Measurements from ENCODE around the gene BDP1. TPM values are rescaled to one million over a fixed set of nuclear protein-coding genes. Genes with fewer than 3 reads are reported as not detected.
"Not testable (repeated sequence)": the region's sequence is repeated elsewhere in the genome, so short reads cannot be mapped to it uniquely, and the experiment has no call there.

Gene BDP1
- total RNA-seq, 1 donor from 2014 or later: 25.6 TPM

DNA sequence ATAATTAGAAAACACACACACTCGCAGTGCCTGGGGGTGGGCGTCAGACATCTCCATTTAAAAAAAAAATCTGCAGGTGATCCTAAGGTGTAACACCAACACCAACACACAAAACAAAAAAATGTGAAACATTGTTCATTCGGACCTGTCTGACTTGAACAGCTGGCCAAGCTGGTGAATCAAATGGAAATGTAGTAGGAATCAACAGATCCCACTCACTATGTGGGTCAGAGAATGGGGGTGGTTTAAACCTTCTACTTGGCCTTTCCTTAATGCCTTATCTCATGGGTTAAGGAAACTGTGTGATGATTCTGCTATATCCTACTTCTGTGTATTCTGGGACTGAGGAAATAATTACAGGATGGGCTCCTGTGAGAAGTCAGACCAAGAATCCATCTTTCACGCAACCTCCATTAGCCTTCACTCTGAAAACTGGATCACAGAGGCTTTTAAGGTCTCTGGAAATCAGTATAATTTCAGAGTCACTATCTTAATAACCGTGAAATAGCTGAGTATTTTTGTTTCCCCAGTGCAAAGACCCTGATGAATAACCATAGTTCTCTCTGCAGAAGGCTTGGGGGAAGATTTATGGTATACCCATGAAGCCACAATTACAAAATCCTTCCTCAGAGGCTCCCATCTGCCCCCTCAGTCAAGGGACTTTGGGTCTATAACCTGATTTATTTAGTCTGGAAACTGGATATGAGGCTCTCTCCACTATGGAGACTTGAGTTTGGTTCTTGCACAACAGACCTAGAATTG lies 114.5 kb downstream of the BDP1 start:
- DNase-seq (ENCODE audit: extremely low read depth, low read depth, low spot score): no peak

DNA sequence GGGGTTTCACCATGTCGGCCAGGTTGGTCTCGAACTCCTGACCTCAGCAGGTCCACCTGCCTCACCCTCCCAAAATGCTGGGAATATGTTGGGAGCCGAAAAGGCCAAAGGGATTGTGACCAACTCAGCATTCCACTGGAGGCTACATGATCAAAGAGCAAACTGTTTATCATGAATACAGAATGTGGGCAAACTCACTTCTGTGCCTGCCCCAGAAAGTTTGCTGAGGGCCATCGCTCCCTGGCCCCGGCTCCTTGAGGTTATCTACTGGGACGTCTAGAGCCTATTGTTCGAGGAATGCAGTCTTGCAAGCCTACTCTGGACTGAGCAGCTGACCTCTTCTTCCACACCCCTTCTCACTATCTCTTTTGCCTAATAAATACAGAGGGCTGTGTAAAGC lies 116.4 kb downstream of the BDP1 start:
- not testable (repeated sequence) for DNase-seq (ENCODE audit: extremely low read depth, low read depth, low spot score)

- no peak for DNase-seq (ENCODE audit: extremely low read depth, low read depth, low spot score)
Measured at GRCh38 chr5:71573591-71573990, 118.1 kb downstream of the BDP1 start.

DNA sequence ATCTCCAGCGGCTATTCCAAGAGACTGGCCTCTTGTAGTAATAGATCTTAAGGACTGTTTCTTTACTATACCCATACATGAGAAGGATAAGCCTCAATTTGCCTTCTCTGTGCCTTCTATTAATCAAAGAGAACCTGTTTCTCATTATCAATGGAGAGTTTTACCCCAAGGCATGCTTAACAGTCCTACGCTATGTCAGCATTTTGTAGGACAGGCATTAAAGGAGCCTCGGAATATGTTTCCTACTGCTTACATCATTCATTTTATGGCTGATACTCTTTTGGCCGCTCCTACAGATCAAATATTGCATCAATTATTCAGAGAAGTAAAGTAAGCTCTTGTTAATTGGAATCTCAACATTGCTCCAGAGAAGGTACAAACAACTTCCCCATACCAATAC lies 120.1 kb downstream of the BDP1 start:
- not testable (repeated sequence) for DNase-seq (ENCODE audit: extremely low read depth, low read depth, low spot score)

DNA sequence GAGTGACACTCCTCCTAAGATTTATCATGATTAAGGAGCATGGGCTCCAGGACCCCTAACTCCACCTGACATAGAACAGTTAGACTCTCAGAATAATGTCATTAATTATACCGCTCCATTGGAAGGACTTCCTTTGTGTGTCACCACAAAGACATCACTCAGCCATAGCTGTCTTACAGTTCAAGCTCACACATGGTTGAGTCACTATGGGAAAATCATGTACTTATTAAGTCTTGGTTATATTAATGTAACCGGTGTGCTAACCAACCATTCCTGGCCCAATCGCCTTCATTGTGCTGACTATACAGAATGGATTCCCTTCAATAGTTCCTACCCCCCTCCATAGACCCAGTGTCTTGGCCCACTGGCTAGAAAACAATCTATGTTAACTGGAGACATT lies 120.8 kb downstream of the BDP1 start:
- DNase-seq (ENCODE audit: extremely low read depth, low read depth, low spot score): no peak

DNA sequence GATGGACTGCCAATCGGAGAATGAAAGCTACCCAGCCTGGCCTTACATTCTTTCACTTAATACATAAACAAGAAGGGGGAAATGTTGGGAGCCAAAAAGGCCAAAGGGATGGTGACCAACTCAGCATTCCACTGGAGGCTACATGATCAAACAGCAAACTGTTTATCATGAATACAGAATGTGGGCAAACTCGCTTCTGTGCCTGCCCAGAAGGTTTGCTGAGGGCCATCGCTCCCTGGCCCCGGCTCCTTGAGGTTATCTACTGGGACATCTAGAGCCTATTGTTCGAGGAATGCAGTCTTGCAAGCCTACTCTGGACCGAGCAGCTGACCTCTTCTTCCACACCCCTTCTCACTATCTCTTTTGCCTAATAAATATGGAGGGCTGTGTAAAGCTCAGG lies 122.4 kb downstream of the BDP1 start:
- DNase-seq (ENCODE audit: extremely low read depth, low read depth, low spot score): not testable (repeated sequence)

- DNase-seq (ENCODE audit: extremely low read depth, low read depth, low spot score): no peak
Measured at GRCh38 chr5:71582945-71583584, 127.6 kb downstream of the BDP1 start.

- DNase-seq (ENCODE audit: extremely low read depth, low read depth, low spot score): no peak
Measured at GRCh38 chr5:71586052-71586940, 130.8 kb downstream of the BDP1 start.

- DNase-seq (ENCODE audit: extremely low read depth, low read depth, low spot score): peak; percentile 65
Measured at GRCh38 chr5:71586941-71587765, 131.7 kb downstream of the BDP1 start, which contains the start of gene MCCC2. MCCC2 (plus strand) TSS chr5:71587340; CDS start chr5:71587426, 86 bp downstream.

DNA sequence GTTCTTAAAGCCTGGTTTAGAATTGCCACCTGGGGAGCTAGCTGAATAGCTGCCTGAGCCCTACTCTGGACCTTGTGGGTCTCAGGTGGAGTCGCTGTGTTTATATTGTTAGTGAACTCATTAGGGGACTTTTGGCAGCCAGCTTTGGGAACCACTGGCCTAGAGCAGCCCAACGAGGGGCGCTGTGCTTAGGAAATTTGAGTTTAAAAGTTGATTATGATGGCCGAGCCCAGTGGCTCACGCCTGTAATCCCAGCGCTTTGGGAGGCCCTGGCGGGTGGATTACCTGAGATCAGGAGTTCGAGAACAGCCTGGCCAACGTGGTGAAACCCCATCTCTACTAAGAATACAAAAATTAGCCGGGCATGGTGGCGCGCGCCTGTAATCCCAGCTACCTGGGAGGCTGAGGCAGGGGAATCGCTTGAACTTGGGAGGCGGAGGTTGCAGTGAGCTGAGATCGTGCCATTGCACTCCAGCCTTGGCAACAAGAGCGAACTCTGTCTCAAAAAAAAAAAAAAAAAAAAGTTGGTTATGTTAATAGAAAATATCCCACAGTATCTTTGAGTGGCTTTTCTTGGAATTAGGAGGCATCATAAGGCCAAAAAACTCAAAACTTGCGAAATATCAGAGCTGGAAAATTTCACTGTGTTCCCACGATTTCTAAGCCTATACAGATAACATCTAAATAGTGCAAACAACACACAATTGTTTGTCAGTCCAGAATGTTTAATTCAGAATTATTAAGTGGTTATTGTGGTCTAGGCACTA lies 132.5 kb downstream of the BDP1 start:
- no peak for DNase-seq (ENCODE audit: extremely low read depth, low read depth, low spot score)

GRCh38 chr5:71588533-71588885 lies 133.1 kb downstream of the BDP1 start:
- no peak for DNase-seq (ENCODE audit: extremely low read depth, low read depth, low spot score)

GRCh38 chr5:71589903-71590302 lies 134.5 kb downstream of the BDP1 start:
- no peak for DNase-seq (ENCODE audit: extremely low read depth, low read depth, low spot score)

DNA sequence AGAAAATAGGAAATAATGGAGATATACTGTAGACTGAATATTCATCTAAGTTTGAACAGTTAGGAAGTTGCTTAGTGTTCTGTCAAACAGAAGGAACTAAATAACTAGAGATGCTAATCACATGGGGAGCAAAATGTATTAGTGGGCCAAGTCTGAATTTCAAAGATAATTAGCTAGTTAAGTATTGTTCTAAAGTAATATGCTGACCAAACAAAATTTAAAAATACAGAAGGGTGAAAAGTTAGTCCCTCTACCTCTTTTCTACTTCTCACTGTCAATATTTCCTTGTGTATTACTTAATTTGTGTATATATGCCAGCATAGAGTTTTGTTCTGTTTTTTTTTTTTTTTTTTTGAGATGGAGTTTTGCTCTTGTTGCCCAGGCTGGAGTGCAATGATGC lies 135.6 kb downstream of the BDP1 start:
- DNase-seq (ENCODE audit: extremely low read depth, low read depth, low spot score): no peak

DNA sequence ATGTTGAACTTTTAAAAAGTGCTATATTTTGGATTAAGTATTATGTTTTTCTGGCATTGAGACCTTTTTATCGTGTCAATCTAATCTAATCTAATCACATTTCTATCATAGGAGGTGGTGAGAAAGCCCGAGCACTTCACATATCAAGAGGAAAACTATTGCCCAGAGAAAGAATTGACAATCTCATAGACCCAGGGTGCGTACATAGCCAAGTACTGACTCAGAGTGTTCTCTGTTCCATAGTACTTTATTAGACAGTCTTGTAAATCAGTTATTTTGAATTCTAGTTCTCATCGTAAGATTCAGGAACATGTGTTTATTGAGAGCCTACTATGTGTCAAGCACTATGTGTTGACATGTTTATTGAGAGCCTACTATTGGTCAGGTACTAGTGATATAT lies 140.7 kb downstream of the BDP1 start:
- no peak for DNase-seq (ENCODE audit: extremely low read depth, low read depth, low spot score)

GRCh38 chr5:71597001-71597400 lies 141.6 kb downstream of the BDP1 start:
- DNase-seq (ENCODE audit: extremely low read depth, low read depth, low spot score): no peak

DNA sequence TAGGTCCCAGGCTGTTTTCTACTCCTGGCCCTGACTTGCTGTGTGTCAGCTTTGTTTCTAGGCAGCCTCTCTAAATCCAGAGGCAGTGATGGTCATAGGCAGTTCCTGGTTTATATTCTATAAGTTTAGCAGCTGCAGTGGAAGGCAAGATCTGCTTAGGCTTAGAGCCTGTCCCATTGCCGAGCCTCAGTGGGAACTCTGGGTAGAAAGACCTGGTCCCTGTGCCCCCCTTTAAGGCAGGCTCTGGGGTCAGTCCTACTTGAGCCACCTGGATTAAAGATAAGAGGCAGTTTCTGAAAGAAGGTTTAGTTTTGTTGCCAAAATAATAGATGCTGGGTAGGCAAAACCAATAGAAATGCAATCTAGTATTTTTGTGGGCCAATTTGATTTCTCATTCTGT lies 145.3 kb downstream of the BDP1 start:
- DNase-seq (ENCODE audit: extremely low read depth, low read depth, low spot score): no peak

DNA sequence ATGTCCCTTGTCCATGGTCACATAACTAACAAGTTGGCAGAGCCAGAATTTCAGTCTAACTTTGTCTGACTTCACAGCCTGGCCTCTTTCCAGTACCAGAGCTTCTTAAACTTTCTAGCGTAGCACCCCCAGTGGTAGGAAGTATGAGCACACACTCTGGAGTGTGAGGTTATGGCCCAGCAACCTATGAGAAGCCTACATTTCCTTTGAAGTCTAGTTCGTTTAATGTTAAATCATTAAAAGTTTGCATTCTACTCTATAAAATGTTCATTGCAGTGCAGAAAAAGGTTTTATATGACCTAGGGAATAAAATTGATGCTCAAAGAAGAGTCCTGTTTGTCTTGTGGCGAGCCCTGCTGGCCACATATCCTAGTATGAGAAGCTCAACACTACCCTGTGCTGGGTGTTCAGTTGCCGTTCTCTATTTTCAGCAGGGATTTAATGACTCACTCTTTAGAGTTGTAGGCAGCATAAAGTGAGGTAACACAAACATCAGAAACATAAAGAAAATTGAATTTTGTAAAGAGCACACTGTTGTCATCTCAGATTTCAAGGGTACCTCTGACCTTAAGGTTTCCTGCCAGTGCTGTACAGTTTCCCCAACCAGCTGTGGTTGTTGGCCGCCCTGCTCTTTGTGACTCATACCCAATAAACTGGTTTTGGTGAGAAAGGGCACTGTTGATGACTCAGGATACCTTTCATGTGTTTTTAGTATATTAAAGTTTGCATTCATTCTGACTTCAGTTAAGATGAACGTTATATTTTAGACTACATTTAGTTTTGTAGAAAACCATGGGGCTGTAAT lies 146.0 kb downstream of the BDP1 start:
- DNase-seq (ENCODE audit: extremely low read depth, low read depth, low spot score): peak; percentile 95

GRCh38 chr5:71609916-71610315 lies 154.5 kb downstream of the BDP1 start:
- DNase-seq (ENCODE audit: extremely low read depth, low read depth, low spot score): not testable (repeated sequence)

DNA sequence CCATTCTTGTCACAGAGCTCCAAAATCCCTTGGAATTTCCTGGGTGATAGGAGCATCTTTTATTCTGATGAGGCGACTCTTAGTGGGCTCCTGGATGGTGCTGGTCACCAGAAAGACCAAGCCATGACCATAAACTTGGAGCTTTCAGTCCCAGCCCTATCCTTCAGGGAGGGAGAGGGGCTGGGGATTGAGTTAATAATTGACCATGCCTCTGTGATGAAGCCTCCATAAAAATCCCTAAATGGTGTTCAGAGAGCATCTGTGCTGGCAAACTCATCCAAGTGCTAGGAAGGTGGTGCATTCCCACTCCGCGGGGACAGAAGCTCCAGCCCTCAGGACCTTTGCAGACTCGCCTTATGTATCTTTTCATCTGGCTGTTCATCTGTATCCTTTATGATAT lies 160.4 kb downstream of the BDP1 start:
- DNase-seq (ENCODE audit: extremely low read depth, low read depth, low spot score): no peak
